ENCODE results near the gene ZNF695.
"Not testable (repeated sequence)": the region's sequence is repeated elsewhere in the genome, so short reads cannot be mapped to it uniquely, and the experiment has no call there.

ZNF695 gene

DNA sequence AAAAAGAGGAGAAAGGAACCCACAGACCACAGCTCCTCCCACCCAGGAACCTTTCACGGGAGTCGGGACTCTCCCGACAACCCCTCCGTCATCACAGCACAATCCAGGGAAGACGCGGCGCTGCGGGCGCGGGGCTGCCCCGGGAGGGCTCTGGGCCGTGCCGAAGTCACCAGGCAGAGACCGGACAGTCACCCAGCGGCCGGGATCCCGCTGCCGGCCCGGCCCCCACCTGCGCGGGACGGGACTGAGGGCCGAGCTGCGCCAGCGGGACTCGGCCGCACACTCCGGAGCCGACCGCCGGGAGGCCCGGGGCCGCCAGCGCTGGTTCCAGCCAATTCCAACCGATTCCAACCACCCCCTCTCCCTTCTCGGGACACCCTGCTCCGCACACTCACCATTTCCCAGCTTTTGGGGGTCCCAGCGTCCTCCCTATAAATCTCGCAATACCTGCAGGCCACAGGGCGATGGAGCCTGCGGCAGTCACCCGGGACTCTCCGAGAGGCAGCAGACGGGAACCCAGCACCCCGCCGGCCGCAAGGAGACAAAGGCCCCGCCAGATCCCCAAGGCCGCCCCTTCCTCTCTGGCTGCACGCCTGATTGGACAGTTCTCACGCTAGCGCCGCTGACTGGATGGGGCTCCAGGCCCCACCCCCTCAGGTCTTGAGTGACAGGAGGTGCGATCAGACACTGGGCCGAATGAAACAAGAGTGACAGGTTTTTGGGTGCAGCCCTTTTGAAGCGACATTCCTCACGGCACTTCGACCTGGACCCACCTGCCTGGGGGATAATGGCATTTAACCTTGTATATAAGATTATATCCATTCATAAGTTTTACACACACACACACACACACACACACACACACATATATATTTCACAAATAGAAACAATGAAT, at the start of gene ZNF695:
ZNF695 (minus strand) TSS at position 547 of the 895 bp plus-strand sequence; CDS start at position 398, 149 bp downstream.
- DNase-seq, result peak; percentile 99

- no peak for DNase-seq
Observed at GRCh38 chr1:247056071-247056470, 48.2 kb upstream of the ZNF695 start.

- no peak for DNase-seq
Observed at GRCh38 chr1:247054992-247055415, 47.1 kb upstream of the ZNF695 start.

DNA sequence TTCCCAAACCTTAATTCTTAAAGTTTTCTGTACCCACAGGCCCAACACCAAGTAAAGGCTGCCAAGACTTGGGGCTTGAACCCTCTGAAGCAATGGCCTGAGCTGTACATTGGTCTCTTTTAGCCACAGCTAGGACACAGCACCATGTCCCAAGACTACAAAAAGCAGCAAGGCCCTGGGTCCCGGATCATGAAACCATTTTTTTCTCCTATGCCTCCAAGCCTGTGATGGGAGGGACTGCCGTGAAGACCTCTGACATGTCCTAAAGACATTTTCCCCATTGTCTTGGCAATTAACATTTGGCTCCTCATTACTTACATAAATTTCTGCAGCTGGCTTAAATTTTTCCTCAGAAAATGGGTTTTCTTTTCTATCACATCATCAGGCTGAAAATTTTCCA, 39.8 kb upstream of the ZNF695 start:
- no peak for DNase-seq

GRCh38 chr1:247047260-247047659, 39.4 kb upstream of the ZNF695 start:
- DNase-seq, result no peak

GRCh38 chr1:247043406-247043805, 35.5 kb upstream of the ZNF695 start:
- DNase-seq, result no peak

- DNase-seq, result no peak
Observed at GRCh38 chr1:247037511-247038320, 29.9 kb upstream of the ZNF695 start.

DNA sequence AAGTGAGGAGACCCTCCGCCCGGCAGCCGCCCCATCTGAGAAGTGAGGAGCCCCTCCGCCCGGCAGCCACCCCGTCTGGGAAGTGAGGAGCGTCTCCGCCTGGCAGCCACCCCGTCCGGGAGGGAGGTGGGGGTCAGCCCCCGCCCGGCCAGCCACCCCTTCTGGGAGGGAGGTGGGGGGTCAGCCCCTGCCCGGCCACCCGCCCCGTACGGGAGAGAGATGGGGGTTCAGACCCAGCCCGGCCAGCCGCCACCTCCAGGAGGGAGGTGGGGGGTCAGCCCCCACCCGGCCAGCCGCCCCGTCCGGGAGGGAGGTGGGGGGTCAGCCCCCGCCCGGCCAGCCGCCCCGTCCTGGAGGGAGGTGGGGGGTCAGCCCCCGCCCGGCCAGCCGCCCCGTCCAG, 24.4 kb upstream of the ZNF695 start:
- DNase-seq, result not testable (repeated sequence)

GRCh38 chr1:247024658-247025057, 16.8 kb upstream of the ZNF695 start:
- not testable (repeated sequence) for DNase-seq

- DNase-seq, result no peak
Observed at GRCh38 chr1:247013391-247013790, 5.5 kb upstream of the ZNF695 start.

GRCh38 chr1:247008406-247008799, 546 bp upstream of the ZNF695 start:
- DNase-seq, result no peak

GRCh38 chr1:247004081-247004480, 3.8 kb downstream of the ZNF695 start:
- not testable (repeated sequence) for DNase-seq

- DNase-seq, result no peak
Observed at GRCh38 chr1:246989901-246990300, 18.0 kb downstream of the ZNF695 start.

- no peak for DNase-seq
Observed at GRCh38 chr1:246988316-246988715, 19.5 kb downstream of the ZNF695 start.

DNA sequence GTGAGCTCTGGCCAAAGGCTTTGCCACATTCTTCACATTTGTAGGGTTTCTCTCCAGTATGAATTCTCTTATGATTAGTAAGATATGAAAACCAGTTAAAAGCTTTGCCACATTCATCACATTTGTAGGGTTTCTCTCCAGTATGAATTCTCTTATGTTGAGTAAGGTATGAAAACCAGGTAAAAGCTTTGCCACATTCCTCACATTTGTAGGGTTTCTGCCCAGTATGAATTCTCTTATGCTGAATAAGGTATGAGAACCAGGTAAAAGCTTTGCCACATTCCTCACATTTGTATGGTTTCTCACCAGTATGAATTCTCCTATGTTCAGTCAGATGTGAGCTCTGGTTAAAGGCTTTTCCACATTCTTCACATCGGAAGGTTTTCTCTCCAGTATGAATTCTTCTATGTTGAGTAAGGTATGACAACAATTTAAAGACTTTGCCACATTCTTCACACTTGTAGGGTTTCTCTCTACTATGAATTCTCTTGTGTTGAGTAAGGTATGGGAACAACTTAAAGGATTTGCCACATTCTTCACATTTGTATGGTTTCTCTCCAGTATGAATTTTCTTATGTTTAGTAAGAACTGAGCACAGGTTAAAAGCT, 20.7 kb downstream of the ZNF695 start:
- DNase-seq, result no peak

DNA sequence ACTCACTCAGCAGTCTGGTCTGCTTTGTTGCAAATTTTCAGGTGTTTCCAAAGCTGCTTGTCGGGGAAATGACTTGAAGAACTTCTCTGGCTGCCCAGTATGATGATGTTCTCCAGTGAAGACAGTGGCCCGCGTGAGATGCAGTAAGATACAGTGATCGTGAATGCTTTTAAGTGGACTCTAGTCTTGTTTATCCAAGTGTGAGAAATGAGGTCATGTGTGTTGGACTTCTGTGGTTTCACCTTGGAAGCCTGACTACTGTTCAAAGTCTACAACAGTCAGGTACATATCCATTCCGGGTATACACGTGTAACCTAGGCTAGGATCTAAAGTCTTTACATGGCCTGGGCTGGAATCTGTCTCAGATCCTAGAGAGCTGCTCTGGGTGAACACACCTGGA, 29.1 kb downstream of the ZNF695 start:
- DNase-seq, result no peak

DNA sequence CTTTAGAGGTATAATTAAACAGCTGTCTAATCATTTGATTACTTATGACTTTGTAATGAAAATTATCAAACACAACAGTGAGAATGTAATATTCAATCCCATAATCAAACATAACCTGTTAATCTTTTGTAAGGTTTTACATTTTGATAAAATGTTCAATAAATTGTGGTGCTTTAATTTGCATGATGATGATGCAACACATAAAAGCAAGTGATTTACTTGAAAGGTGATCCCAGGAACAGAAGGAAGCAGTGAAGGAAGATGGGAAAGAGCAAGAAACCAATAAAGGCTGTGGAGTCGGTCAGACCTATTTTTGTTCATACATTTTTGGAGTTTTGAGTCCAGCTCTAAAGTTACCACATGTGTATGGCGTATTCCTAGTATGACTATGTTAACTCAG, 29.6 kb downstream of the ZNF695 start:
- DNase-seq, result no peak

DNA sequence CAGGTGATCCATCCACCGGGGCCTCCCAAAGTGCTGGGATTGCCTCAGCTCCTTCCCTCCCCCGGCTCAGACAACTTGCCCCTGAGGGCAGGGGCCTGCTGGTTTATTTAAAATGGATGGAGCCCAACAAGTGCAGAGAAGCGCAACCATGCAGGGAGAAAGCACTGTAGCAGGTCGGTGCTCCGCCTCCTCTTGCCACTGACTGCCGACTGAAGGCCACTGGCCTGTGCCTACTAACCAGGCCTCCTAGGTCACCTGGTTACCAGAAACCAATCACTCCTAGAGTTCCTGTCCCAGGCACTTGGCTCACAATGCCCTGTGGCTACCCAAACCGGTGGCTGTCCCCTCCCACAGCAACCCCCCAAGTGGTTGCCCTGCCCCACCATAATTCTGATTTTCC, 35.9 kb downstream of the ZNF695 start:
- DNase-seq, result no peak

GRCh38 chr1:246971090-246971721, 36.7 kb downstream of the ZNF695 start:
- no peak for DNase-seq

- peak in 1 of 2 experiments; percentile 16 for DNase-seq
Observed at GRCh38 chr1:246969621-246970020, 38.2 kb downstream of the ZNF695 start.

GRCh38 chr1:246966502-246966901, 41.4 kb downstream of the ZNF695 start:
- no peak for DNase-seq

GRCh38 chr1:246959944-246960693, 47.7 kb downstream of the ZNF695 start:
- peak; percentile 96 to 97 for DNase-seq
